LoVo (cell line): ENCODE data around the gene RPL32.

ENCODE experiments used
- DNase-seq: peaks from one replicate; pipeline ENCODE4 v3.0.0-alpha.2; 2016; ENCODE audit warnings: low spot score

Gene RPL32

GRCh38 chr3:12832350-12833221 is 8.8 kb downstream of the RPL32 start:
- no peak for DNase-seq

- no peak for DNase-seq
These were observed 10.0 kb downstream of the RPL32 start for GRCh38 chr3:12831301-12831866.

GRCh38 chr3:12830785-12831156 is 10.6 kb downstream of the RPL32 start:
- DNase-seq = no peak

GRCh38 chr3:12829886-12830784 is 11.2 kb downstream of the RPL32 start:
- DNase-seq = no peak

- DNase-seq = no peak
These were observed 12.0 kb downstream of the RPL32 start for GRCh38 chr3:12829404-12829803.

GRCh38 chr3:12828751-12829150 is 12.6 kb downstream of the RPL32 start:
- no peak for DNase-seq

- no peak for DNase-seq
These were observed 16.2 kb downstream of the RPL32 start for GRCh38 chr3:12825156-12825555.

- no peak for DNase-seq
These were observed 17.1 kb downstream of the RPL32 start for GRCh38 chr3:12824299-12824698.

- DNase-seq = no peak
These were observed 18.5 kb downstream of the RPL32 start for GRCh38 chr3:12822725-12823373.

- DNase-seq = no peak
These were observed 22.6 kb downstream of the RPL32 start for GRCh38 chr3:12818773-12819172.

GRCh38 chr3:12818273-12818672 is 23.1 kb downstream of the RPL32 start:
- DNase-seq = no peak

- DNase-seq = no peak
These were observed 24.0 kb downstream of the RPL32 start for GRCh38 chr3:12817343-12817710.

GRCh38 chr3:12816521-12817342 is 24.6 kb downstream of the RPL32 start:
- DNase-seq = no peak

GRCh38 chr3:12815719-12816118 is 25.6 kb downstream of the RPL32 start:
- DNase-seq = no peak

- no peak for DNase-seq
These were observed 26.3 kb downstream of the RPL32 start for GRCh38 chr3:12815078-12815477.

GRCh38 chr3:12813967-12814366 is 27.4 kb downstream of the RPL32 start:
- no peak for DNase-seq

- no peak for DNase-seq
These were observed 28.6 kb downstream of the RPL32 start for GRCh38 chr3:12812812-12813211.

- no peak for DNase-seq
These were observed 30.4 kb downstream of the RPL32 start for GRCh38 chr3:12810961-12811360.

- peak; percentile 95 for DNase-seq
These were observed 31.2 kb downstream of the RPL32 start for GRCh38 chr3:12810013-12810780.

GRCh38 chr3:12809435-12809834 is 31.9 kb downstream of the RPL32 start:
- no peak for DNase-seq

- no peak for DNase-seq
These were observed 32.4 kb downstream of the RPL32 start for GRCh38 chr3:12809001-12809400.
